Measurements from ENCODE around the gene GABPA.

- TF ChIP-seq CTCF (IDR thresholded peaks at IDR 0.05; ENCODE audit: low read length) (no peak), EZH2 (optimal IDR thresholded peaks at IDR 0.05; ENCODE audit: low read depth, low read length) (no peak), EZH2phosphoT487 (IDR thresholded peaks at IDR 0.05; ENCODE audit: low read length) (no peak)
Measured at GRCh38 chr21:25701529-25701928, 33.2 kb upstream of the GABPA start.
